NCI-H748 (cell line): ENCODE measurements around the gene PHF11.

Source experiments
- DNase-seq: peaks from one replicate; lab custom pipeline; 2025; ENCODE audit not compliant: unreplicated experiment; lab: John Stamatoyannopoulos, UW

Gene PHF11

GRCh38 chr13:49497272-49497671 is 1.5 kb downstream of the PHF11 start:
- DNase-seq: no peak

GRCh38 chr13:49498206-49498605 is 2.5 kb downstream of the PHF11 start:
- DNase-seq: no peak

DNA sequence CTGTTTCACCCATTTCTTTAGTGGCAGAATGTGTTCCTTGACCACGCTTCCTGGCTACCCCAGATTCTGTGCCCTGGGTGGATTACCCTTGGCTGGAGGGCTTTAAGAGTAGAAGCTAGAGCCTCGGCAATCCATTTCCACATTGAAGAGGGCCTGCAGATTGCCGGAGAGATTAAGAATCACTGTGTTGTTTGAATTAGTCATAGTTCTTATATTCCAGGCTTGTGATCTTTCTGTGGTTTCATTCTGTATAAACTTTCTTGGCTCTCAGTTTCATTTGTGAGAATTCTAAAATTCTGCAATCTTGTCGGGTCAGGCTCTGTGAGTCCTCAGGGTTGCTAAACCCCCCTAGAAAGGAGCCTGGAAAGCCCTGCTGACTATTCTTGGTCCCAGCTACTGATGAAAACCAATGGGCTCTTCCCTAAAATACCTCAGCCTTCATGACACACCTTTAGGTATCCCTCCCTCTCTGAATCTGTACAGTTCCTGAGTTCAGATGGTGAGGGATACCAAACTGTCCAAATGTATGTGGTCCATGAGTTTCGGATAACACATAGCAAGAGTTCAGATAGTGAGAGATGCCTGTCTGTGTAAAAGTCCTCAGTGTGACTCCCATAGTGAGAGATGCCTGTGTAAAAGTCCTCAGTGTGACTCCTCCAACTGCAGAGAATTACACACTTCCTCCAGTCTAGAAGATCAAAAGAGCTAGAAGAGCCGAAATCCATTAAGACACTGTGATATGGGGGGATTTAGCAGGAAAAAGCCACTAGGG is 4.3 kb downstream of the PHF11 start:
- DNase-seq: no peak

- DNase-seq: no peak
Observed at GRCh38 chr13:49502954-49503353, 7.2 kb downstream of the PHF11 start.

- DNase-seq: no peak
Observed at GRCh38 chr13:49503951-49504350, 8.2 kb downstream of the PHF11 start.

GRCh38 chr13:49512578-49512977 is 16.8 kb downstream of the PHF11 start:
- DNase-seq: no peak

GRCh38 chr13:49516467-49516866 is 20.7 kb downstream of the PHF11 start:
- DNase-seq: no peak

- no peak for DNase-seq
Observed at GRCh38 chr13:49517461-49517860, 21.7 kb downstream of the PHF11 start.

GRCh38 chr13:49521224-49521623 is 25.5 kb downstream of the PHF11 start:
- no peak for DNase-seq

DNA sequence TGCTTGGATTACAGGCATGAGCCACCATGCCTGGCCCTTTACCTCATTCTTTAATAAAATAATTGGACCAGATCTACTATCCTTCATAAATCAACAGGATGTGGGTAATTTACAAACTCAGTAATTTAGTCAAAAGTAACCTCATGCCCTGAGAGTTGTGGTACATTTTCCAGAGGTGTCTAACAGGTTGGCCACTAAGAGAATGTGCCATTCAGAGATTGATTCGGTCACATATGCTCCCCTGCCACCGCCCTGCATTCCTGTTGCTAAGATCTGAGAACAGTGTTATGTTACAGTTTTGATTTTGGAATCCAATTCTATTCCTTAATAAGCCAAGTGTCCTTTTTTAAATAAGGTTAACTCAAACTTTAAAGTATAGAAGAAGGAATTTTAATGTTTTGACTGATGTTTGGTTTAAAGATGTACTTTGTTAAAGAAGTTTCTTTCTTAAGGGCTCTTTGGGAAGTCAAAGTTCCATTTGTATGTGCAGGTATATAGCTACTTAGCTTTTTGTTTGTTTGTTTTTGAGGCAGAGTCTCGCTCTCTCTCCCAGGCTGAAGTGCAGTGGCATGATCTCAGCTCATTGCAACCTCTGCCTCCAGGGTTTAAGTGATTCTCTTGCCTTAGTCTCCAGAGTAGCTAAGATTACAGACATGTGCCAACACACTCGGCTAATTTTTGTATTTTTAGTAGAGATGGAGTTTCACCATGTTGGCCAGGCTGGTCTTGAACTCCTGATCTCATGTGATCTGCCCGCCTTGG is 29.2 kb downstream of the PHF11 start:
- DNase-seq: no peak

DNA sequence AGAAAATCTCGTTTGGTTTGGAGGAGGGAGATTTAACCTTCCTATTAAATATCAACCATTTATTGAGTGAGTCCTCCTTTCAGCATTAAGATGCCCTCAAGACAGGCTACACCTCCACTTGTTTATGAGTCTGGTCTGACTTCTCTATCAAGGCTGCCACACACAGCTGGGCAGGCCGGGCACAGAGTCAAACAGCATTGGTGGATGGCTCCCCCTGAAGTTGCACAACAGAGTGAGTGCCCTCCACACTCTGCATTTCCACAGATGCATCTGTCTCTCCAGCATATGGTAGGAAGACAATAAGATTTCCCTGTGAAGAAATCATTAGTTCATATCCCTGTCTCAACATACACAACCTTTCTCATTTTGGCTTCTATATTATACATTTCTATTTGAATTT is 31.4 kb downstream of the PHF11 start:
- DNase-seq: no peak

GRCh38 chr13:49528161-49528560 is 32.4 kb downstream of the PHF11 start:
- no peak for DNase-seq

DNA sequence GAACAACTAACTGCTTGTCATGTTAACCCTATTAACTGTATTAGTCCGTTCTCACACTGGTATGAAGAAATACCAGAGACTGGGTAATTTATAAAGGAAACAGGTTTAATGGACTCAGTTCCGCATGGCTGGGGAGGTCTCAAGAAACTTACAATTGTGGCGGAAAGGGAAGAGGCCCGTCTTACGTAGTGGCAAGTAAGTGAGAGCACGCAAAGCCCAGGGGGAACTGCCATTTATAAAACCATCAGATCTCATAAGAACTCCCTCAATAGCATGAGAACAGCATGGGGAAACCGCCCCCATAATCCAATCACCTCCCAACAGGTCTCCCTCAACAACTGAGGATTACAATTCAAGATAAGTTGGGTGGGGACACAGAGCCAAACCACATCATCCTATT is 34.7 kb downstream of the PHF11 start:
- DNase-seq: no peak

GRCh38 chr13:49532593-49532992 is 36.8 kb downstream of the PHF11 start:
- DNase-seq: no peak

DNA sequence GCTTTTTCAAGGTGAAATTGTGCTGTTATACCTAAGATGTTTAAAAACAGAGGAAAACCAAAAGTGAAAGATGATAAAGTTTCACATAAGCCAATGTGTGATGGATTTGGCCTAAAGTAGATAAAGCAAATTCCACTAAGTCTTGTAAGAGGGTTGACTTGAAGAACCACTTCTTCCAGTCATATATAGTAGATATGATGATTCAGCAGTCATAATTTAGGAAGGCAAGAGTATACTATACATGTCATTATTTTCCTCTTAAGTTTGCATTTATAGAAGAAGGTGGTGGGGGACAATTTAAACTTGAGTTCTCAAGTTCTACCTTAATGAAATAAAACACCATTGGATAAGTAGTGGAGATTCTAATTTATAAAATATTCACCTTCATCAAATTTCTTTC is 37.3 kb downstream of the PHF11 start:
- no peak for DNase-seq

DNA sequence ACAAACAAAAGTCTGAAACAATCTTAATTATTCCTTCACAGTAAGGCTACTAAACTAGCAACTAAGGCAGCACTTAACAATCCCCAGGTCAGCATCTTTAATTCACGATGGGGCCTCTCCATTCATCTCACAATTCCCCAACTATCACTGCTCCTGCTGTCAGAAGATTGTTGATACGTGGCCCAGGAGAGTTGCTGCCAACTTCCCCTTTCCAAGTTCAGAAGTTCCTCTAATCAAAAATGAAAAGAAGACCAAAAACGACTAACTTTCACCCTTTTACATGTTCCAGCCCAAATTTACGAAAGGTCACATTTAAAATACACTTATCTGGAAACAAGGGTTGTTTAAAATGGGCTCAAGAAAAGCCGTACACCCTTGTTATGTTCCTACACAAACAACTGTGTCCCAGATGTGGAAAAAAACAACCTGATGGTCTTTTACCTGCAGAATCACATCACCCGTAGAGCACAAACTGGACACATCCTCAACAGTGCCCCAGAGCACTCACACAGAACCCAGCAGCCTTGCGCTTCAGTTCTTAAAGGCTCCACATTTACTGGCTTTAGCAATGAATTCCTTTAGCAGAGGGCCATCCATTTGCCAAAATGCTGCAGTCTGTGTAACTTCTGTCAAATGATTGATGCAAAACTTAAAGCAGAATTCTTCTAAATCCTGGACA is 38.0 kb downstream of the PHF11 start:
- no peak for DNase-seq

DNA sequence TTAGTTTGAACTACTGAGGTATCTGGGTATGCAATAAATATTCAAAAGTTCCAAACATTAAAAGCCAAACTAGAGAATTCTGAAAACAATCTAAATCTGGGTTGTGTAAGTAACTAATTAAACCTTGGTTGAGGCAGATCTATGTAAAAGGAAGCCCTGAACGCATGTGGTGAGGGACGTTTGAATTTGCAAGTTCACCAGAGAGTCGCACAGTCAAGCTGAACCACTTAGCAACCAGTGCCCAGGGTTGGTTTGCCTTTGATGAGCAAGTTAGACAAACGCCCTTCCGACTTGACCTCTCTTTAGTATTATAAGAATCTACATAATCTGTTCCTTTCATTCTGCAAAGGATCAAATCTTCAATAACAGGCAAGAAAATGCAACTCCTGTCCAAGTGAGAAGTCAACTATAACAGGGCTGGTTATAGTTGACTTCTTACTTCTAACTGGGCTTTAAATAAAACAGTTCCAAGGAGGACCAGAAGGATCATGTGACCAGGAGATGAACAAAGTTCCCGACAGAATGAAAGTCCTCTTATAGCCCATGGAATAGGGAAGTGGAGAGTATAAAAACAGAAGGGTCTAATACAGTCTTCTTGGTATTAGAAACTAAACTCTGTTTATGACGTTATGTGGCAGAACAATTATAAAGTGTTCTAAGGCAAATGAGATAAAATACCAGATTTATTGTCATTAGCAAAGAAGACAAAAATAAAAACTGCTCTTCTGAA is 40.6 kb downstream of the PHF11 start:
- no peak for DNase-seq

DNA sequence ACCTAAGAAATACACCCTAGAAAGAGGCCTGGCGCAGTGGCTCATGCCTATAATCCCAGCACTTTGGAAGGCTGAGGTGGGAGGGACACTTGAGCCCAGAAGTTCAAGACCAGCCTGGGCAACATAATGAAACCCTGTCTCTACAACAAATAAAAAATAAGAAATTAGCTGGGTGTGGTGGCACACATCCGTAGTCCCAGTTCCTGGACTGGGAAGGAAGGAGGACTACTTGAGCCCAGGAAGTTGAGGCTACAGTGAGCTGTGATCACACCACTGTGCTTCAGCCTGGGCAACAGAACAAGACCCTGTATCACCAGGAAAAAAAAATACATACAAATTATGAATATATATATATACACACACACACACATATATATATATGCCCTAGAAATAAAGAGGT is 42.7 kb downstream of the PHF11 start:
- no peak for DNase-seq

DNA sequence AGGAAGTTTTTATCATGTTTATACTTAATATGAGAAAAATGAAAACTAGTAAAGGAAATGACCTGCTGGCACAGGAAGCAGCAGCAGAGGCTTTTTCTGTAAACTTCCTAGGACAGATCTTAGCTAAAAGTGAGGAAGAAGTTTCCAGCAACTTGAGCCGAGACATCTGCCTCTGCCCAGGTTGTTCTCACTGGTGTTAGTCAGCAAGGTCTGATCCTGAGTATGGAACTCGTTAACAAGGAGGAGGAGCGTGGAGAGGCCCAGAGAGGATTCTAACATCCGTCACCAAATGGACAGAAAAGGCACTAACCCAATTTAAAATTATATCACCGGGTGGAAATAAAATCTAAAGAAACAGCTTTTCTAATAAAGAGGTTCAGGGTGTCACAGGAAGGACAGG is 43.6 kb downstream of the PHF11 start:
- no peak for DNase-seq

GRCh38 chr13:49539746-49540145 is 44.0 kb downstream of the PHF11 start:
- DNase-seq: no peak

DNA sequence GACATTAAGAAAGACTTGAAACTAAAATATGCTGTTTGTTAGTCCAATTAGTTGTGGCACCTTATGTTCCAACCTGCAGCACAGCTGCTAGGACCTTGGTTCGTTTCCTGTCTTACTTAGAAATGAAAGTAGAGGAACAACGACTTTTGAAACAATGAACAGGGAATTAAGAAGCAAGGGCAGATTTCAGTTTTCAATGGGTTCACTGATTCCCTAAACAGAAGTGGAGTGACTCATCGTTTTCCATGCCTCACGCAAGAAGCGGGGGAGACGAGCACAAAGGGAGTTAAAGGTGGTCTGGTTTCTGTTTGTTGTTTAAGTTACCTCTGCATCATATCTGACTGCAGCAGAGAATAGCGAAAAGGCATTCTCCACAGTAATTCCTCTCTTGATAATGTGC is 44.8 kb downstream of the PHF11 start:
- no peak for DNase-seq
